Endothelial cell (in vitro differentiated cells): ENCODE results near the gene NCR3LG1. TPM values are rescaled to one million over a fixed set of nuclear protein-coding genes. Genes with fewer than 3 reads are reported as not detected.

Source experiments
- DNase-seq: peaks from one replicate; pipeline ENCODE4 v3.0.0; 2021; ENCODE audit warnings: low spot score
- H3K27ac Mint-ChIP-seq: one replicate; pipeline ENCODE4 v1.8.0; 2021; ENCODE audit warnings: mixed read lengths, inconsistent platforms; ENCODE audit not compliant: unreplicated experiment
- H3K27me3 Mint-ChIP-seq: one replicate; pipeline ENCODE4 v1.8.0; 2021; ENCODE audit warnings: mild to moderate bottlenecking, moderate library complexity, mixed read lengths, inconsistent platforms; ENCODE audit not compliant: unreplicated experiment
- H3K36me3 Mint-ChIP-seq: one replicate; pipeline ENCODE4 v1.8.0; 2021; ENCODE audit warnings: mild to moderate bottlenecking, low read depth, mixed read lengths, inconsistent platforms; ENCODE audit not compliant: unreplicated experiment
- H3K4me1 Mint-ChIP-seq: one replicate; pipeline ENCODE4 v1.8.0; 2021; ENCODE audit warnings: mild to moderate bottlenecking, mixed read lengths, inconsistent platforms; ENCODE audit not compliant: unreplicated experiment
- H3K4me3 Mint-ChIP-seq: one replicate; pipeline ENCODE4 v1.8.0; 2021; ENCODE audit warnings: mild to moderate bottlenecking, mixed read lengths, inconsistent platforms; ENCODE audit not compliant: unreplicated experiment
- H3K9me3 Mint-ChIP-seq: one replicate; pipeline ENCODE4 v1.8.0; 2021; ENCODE audit warnings: mixed read lengths, inconsistent platforms; ENCODE audit not compliant: unreplicated experiment
- CTCF ChIP-seq: fragments of 200-600 bp; sonication (generic); IDR thresholded peaks from one replicate; pipeline ENCODE4 v1.5.0; 2021; ENCODE audit warnings: antibody characterized with exemption; ENCODE audit not compliant: unreplicated experiment
- total RNA-seq: library from RNA; stranded (reverse); fragmentation: NEBNext Ultra II Directional; extraction: Animal tissue kit (Norgen Biotek cat#: 25700); gene quantifications from one replicate; pipeline ENCODE4 v1.2.1, GENCODE V29; 2021; ENCODE audit not compliant: unreplicated experiment

Gene NCR3LG1
- total RNA-seq, 1 donor from 2014 or later, result 0.23 TPM

GRCh38 chr11:17395978-17396377 is 44.4 kb downstream of the NCR3LG1 start:
- H3K27me3 Mint-ChIP-seq, result peaks cover 9% of the 10 kb centered on the region
- H3K4me3 Mint-ChIP-seq, result no peak overlapping the region
- no peaks in the 10 kb centered on the region for H3K9me3 Mint-ChIP-seq
- no peak for TF ChIP-seq CTCF
- H3K36me3 Mint-ChIP-seq, result no peaks in the 10 kb centered on the region
- no peaks in the 10 kb centered on the region for H3K4me1 Mint-ChIP-seq
- no peak overlapping the region for H3K27ac Mint-ChIP-seq
- no peak for DNase-seq

GRCh38 chr11:17396598-17397310 is 45.2 kb downstream of the NCR3LG1 start:
- Mint-ChIP-seq H3K36me3 (no peaks in the 10 kb centered on the region), H3K4me3 (no peak overlapping the region), H3K27ac (no peak overlapping the region), H3K27me3 (peaks cover 9% of the 10 kb centered on the region), H3K4me1 (no peaks in the 10 kb centered on the region), H3K9me3 (no peaks in the 10 kb centered on the region)
- TF ChIP-seq CTCF, result no peak
- no peak for DNase-seq

DNA sequence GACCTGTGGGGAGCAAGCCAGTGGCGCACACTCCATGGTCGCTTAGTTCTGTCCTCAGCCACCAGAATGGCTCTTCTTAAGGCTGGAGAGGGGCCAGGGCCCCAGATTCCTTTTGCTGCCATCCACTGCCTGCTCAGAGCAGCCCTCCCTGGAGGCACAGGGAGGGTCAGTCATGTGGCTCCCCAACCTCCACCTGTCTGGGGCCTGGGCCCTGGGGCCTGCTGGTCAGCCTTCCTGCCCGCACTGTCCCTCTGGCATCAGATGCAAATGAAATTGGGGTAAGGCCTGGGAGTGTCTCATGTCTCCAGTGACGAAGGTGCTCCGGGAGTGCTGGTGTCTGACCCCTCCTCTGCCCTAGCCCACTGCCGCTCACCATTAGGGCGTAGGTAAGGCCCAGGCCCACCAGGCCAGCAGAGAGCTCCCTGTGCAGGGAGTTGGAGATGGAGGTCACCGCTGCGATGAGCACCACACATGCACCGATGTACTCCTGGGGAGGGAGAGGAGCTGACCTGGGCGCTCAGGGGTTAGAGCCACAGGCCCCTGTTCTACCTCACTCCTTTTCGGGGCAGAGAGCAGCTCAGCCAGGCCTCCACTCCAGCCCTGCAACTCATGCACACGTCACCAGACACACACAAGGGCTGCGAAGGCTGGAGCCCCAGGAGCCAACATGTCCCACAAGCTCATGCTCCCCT is 45.9 kb downstream of the NCR3LG1 start:
- Mint-ChIP-seq H3K36me3 (no peaks in the 10 kb centered on the region), H3K4me3 (no peak overlapping the region), H3K27me3 (peaks cover 9% of the 10 kb centered on the region), H3K4me1 (no peaks in the 10 kb centered on the region), H3K9me3 (no peaks in the 10 kb centered on the region), H3K27ac (no peak overlapping the region)
- no peak for DNase-seq
- TF ChIP-seq CTCF, result no peak

DNA sequence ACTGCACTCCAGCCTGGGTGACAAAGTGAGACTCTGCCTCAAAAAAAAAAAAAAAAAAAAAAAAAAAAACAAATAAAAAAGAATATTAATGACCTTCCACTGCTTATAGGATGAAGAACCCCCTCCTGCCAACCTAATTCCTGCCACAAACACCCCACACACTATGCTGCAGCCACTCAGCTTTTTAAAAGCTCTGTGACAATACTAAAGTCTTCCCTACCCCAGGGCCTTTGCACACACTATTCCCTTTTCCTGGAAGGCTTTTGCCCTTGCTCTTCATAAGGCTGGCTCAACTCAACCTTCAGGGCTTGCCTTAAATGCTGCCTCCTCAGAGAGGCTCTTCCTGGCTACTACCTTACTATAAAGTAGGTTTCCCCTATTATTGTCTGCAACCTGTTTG is 47.6 kb downstream of the NCR3LG1 start:
- Mint-ChIP-seq H3K36me3 (no peaks in the 10 kb centered on the region), H3K4me3 (no peak overlapping the region), H3K27me3 (peaks cover 6% of the 10 kb centered on the region), H3K4me1 (no peaks in the 10 kb centered on the region), H3K9me3 (no peaks in the 10 kb centered on the region), H3K27ac (no peak overlapping the region)
- no peak for TF ChIP-seq CTCF
- no peak for DNase-seq
